ENCODE data around the gene MEX3A.

GRCh38 chr1:156110252-156110651 is 28.0 kb upstream of the MEX3A start:
- TF ChIP-seq POLR2AphosphoS5 (IDR thresholded peaks at IDR 0.05; ENCODE audit: borderline replicate concordance, low read depth, low read length) (no peak), EZH2 (IDR thresholded peaks at IDR 0.05) (no peak), FOXP2 (optimal IDR thresholded peaks at IDR 0.05; ENCODE audit: control extremely low read depth, extremely low read length, insufficient read depth) (no peak)

Measured in SK-N-MC (cell line).